Breast epithelium (tissue), 3 donors: Measurements from ENCODE around the gene DHX35.

Experiments used
- CTCF ChIP-seq, 3 donors: fragments of 450-650 bp; IDR thresholded peaks; one replicate each; pipeline ENCODE4 v1.5.1; 2016 to 2017; ENCODE audit warnings: antibody characterized with exemption in 3 of 3, mild to moderate bottlenecking in 3 of 3, moderate library complexity in 3 of 3
- POLR2A ChIP-seq: fragments of 450-650 bp; IDR thresholded peaks from one replicate; pipeline ENCODE4 v1.6.1; 2016; ENCODE audit warnings: antibody characterized with exemption, mild to moderate bottlenecking, moderate library complexity
- POLR2AphosphoS5 ChIP-seq, 3 donors: sonication (generic); formaldehyde crosslinking; IDR thresholded peaks; one replicate each; pipeline ENCODE4 v1.6.1; 2017; ENCODE audit warnings: antibody characterized with exemption in 3 of 3

- TF ChIP-seq POLR2A (no peak), CTCF (IDR thresholded peaks at IDR 0.05) (no peak), POLR2AphosphoS5 (IDR thresholded peaks at IDR 0.05) (no peak)
Measured at GRCh38 chr20:38997622-38998021, 35.5 kb downstream of the DHX35 start.
